Upper lobe of left lung (tissue), 4 donors: ENCODE measurements around the gene TGM6.

ENCODE experiments used
- EP300 ChIP-seq, 4 donors: sonication (generic); formaldehyde crosslinking; IDR thresholded peaks; one replicate each; pipeline ENCODE4 v1.5.1; 2017; ENCODE audit warnings: antibody characterized with exemption in 4 of 4, control low read depth in 2 of 4
- POLR2A ChIP-seq, 4 donors: fragments of 450-650 bp; IDR thresholded peaks; one replicate each; pipeline ENCODE4 v1.5.1; 2016 to 2017; ENCODE audit warnings: antibody characterized with exemption in 4 of 4, mild to moderate bottlenecking in 2 of 4
- POLR2AphosphoS5 ChIP-seq, 2 donors: sonication (generic); formaldehyde crosslinking; IDR thresholded peaks; one replicate each; pipeline ENCODE4 v1.5.1; 2017; ENCODE audit warnings: antibody characterized with exemption in 2 of 2
- TF ChIP-seq, protein P1 (sequence below), 6 experiments: fragments of 450-650 bp in 4 of 6; fragments of 200-600 bp in 2 of 6; sonication (generic) in 2 of 6; IDR thresholded peaks; one replicate each; pipeline ENCODE4 v1.5.1; 2016 to 2019; ENCODE audit warnings: antibody characterized with exemption in 6 of 6

GRCh38 chr20:2399390-2399789, 18.7 kb downstream of the TGM6 start:
- TF ChIP-seq, protein P1, sequence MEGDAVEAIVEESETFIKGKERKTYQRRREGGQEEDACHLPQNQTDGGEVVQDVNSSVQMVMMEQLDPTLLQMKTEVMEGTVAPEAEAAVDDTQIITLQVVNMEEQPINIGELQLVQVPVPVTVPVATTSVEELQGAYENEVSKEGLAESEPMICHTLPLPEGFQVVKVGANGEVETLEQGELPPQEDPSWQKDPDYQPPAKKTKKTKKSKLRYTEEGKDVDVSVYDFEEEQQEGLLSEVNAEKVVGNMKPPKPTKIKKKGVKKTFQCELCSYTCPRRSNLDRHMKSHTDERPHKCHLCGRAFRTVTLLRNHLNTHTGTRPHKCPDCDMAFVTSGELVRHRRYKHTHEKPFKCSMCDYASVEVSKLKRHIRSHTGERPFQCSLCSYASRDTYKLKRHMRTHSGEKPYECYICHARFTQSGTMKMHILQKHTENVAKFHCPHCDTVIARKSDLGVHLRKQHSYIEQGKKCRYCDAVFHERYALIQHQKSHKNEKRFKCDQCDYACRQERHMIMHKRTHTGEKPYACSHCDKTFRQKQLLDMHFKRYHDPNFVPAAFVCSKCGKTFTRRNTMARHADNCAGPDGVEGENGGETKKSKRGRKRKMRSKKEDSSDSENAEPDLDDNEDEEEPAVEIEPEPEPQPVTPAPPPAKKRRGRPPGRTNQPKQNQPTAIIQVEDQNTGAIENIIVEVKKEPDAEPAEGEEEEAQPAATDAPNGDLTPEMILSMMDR (IDR thresholded peaks at IDR 0.05): no peak
- TF ChIP-seq EP300 (IDR thresholded peaks at IDR 0.05) (no peak), POLR2A (IDR thresholded peaks at IDR 0.05) (no peak), POLR2AphosphoS5 (IDR thresholded peaks at IDR 0.05) (no peak)
